ENCODE measurements around the gene STRBP. TPM values are rescaled to one million over a fixed set of nuclear protein-coding genes. Genes with fewer than 3 reads are reported as not detected.
"Not testable (repeated sequence)": the region's sequence is repeated elsewhere in the genome, so short reads cannot be mapped to it uniquely, and the experiment has no call there.

STRBP gene
- total RNA-seq, 2 donors from 2014 or later = 20.1 to 24.5 TPM

DNA sequence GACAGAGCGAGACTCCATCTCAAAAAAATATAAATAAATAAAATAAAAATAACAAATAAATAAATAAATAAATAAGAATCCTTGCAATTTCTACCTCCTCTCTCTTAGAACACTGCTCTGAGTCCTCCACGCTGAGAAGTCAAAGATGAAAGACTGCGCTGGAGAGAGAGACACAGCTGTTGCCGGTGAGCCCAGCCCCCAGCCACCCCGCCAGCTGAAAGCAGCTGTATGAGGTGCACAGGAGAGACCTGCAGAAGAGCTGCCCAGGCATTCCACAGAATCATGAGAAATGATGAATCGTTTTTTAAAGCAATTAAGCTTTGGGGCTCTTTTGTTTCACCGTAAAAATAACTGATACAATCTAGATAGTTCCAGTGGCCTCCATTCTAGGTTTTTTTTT lies 16.3 kb upstream of the STRBP start:
- 61% methylated on average over 7 of the region's 7 CpGs for WGBS
- no peaks in the 10 kb centered on the region for H3K36me3 ChIP-seq
- no peak overlapping the region for H3K27ac ChIP-seq
- intact Hi-C loops (cut with DNase I) = no loop called here
- H3K9me3 ChIP-seq = no peaks in the 10 kb centered on the region
- no peaks in the 10 kb centered on the region for H3K4me1 ChIP-seq (replicated peaks)
- no peak overlapping the region for H3K4me3 ChIP-seq
- no peaks in the 10 kb centered on the region for H3K27me3 ChIP-seq (replicated peaks; ENCODE audit: insufficient read depth)
- DNase-seq (ENCODE audit: low spot score) = no peak
- TF ChIP-seq POLR2AphosphoS5 (IDR thresholded peaks at IDR 0.05) (no peak), POLR2A (IDR thresholded peaks at IDR 0.05) (no peak)
- TF ChIP-seq, protein P1, sequence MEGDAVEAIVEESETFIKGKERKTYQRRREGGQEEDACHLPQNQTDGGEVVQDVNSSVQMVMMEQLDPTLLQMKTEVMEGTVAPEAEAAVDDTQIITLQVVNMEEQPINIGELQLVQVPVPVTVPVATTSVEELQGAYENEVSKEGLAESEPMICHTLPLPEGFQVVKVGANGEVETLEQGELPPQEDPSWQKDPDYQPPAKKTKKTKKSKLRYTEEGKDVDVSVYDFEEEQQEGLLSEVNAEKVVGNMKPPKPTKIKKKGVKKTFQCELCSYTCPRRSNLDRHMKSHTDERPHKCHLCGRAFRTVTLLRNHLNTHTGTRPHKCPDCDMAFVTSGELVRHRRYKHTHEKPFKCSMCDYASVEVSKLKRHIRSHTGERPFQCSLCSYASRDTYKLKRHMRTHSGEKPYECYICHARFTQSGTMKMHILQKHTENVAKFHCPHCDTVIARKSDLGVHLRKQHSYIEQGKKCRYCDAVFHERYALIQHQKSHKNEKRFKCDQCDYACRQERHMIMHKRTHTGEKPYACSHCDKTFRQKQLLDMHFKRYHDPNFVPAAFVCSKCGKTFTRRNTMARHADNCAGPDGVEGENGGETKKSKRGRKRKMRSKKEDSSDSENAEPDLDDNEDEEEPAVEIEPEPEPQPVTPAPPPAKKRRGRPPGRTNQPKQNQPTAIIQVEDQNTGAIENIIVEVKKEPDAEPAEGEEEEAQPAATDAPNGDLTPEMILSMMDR (IDR thresholded peaks at IDR 0.05) = no peak

DNA sequence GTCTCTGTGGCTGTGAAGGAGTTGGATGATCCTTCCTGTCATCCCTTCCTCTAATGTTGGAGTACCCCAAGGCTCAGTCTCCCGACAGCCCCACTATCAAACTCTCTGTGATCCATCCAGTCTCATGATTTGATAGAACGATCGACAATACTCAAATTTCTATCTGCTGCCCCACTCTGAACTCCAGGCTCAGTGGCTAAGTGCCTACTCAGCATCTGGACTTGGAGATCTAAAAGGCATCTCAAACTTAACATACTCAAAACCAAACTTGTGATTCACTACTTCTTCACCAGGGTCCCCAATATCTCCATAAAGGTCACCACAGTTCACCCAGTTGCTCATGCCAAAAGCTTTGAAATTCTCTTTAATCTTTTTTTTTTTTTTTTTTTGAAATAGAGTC lies 15.1 kb upstream of the STRBP start:
- Histone ChIP-seq H3K27ac (no peak overlapping the region), H3K36me3 (no peaks in the 10 kb centered on the region), H3K4me3 (no peak overlapping the region), H3K4me1 (replicated peaks) (no peaks in the 10 kb centered on the region), H3K9me3 (no peaks in the 10 kb centered on the region), H3K27me3 (replicated peaks; ENCODE audit: insufficient read depth) (no peaks in the 10 kb centered on the region)
- no peak for DNase-seq (ENCODE audit: low spot score)
- TF ChIP-seq POLR2A (IDR thresholded peaks at IDR 0.05) (no peak), POLR2AphosphoS5 (IDR thresholded peaks at IDR 0.05) (no peak)
- TF ChIP-seq, protein P1 (IDR thresholded peaks at IDR 0.05) = no peak
- 95% methylated on average over 3 of the region's 3 CpGs for WGBS
- intact Hi-C loops (cut with DNase I) = no loop called here

DNA sequence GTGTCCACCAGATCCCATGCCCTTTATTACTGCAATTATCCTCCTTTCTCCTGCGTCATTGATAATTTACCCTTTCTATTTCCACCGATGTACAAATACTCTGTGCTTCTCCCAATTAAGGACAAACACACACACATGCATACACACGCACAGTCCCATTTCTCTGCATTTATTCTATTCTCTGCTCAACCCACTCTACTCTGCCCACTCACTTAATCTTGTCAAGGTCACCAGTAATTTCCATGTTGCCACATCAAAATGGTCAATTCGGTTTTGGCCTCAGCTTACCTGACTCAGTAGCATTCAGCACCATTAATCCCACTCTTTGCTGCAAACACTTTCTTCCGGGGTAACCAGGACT lies 14.6 kb upstream of the STRBP start:
- WGBS = 88% methylated on average over 5 of the region's 5 CpGs

DNA sequence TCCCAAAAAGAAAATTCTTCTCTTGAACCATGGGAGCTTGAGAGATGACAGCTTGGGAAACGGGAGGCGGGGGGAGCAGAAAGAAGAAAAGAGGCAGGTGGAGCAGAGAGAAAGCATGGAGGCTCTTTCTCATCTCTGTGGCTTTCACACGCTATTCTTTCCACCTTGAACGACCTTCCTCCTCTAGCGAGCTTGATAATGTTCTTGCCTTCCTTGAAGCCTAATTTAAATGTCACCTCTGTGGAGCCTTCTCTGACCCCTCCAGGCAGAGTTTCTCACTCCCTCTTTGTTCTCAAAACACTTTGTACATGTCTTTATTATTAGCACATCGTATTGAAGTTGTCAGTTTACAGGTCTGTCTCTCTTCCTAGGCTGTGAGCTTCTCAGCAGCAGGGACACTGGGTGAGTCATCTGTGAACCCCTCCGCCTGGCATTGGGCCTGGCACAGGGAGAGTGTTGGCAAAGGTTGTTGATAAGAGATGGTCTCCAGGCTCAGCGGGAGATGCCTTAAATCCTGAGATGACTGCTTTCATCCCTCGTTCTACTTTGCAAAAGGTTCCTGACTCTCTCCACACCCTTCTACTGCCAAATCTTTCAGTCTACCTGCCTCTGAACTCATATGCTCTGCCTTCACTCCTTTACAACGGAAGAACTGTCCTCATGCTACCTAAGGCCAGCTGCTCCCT lies 14.1 kb upstream of the STRBP start:
- TF ChIP-seq POLR2A (IDR thresholded peaks at IDR 0.05) (no peak), POLR2AphosphoS5 (IDR thresholded peaks at IDR 0.05) (no peak)
- TF ChIP-seq, protein P1 (IDR thresholded peaks at IDR 0.05) = no peak
- H3K4me1 ChIP-seq (replicated peaks) = no peaks in the 10 kb centered on the region
- WGBS = 36% methylated on average over 10 of the region's 10 CpGs
- no peak overlapping the region for H3K27ac ChIP-seq
- no peaks in the 10 kb centered on the region for H3K36me3 ChIP-seq
- no peaks in the 10 kb centered on the region for H3K27me3 ChIP-seq (replicated peaks; ENCODE audit: insufficient read depth)
- intact Hi-C loops (cut with DNase I) = no loop called here
- DNase-seq (ENCODE audit: low spot score) = no peak
- H3K9me3 ChIP-seq = no peaks in the 10 kb centered on the region
- no peak overlapping the region for H3K4me3 ChIP-seq

More for the DNA sequence above, 14.6 kb upstream of the STRBP start:
- Histone ChIP-seq H3K27me3 (replicated peaks; ENCODE audit: insufficient read depth) (no peaks in the 10 kb centered on the region), H3K27ac (no peak overlapping the region), H3K36me3 (no peaks in the 10 kb centered on the region), H3K9me3 (no peaks in the 10 kb centered on the region), H3K4me3 (no peak overlapping the region), H3K4me1 (replicated peaks) (no peaks in the 10 kb centered on the region)
- intact Hi-C loops (cut with DNase I) = no loop called here
- TF ChIP-seq, protein P1 (IDR thresholded peaks at IDR 0.05) = no peak
- TF ChIP-seq POLR2A (IDR thresholded peaks at IDR 0.05) (no peak), POLR2AphosphoS5 (IDR thresholded peaks at IDR 0.05) (no peak)
- no peak for DNase-seq (ENCODE audit: low spot score)

DNA sequence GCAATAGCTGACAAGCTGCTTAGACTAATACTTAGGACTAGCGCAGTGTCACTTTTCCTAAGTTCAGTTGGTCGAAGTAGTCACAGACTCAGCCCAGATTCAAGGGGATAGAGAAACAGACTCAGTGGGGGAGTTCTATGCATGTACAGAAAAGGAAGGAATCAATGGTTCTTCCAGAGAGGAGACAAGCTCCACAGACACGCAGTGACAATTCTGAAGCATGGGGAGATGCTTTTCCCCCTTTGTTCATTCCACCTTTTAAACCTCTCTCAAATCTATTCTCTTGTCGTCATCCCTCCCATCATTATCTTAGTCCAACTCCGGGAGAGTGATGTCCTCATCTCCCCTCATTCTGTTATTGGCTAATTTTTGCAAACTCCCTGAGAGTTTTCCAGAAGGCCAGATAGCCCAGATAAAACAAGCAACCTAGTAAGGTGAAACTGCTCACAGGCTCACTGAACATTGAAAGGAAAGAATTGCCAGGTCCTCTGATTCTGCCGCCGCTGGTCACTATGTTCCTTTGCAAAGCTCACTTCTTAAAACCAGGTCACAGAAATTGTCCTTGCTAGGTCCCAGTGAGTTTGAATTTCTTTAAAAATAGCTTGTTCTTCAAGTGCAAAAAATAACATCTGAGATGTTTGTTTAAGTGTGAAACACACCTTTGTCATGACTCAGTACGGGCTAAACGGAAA lies 13.4 kb upstream of the STRBP start:
- H3K4me1 ChIP-seq (replicated peaks) = no peaks in the 10 kb centered on the region
- DNase-seq (ENCODE audit: low spot score) = no peak
- intact Hi-C loops (cut with DNase I) = no loop called here

DNA sequence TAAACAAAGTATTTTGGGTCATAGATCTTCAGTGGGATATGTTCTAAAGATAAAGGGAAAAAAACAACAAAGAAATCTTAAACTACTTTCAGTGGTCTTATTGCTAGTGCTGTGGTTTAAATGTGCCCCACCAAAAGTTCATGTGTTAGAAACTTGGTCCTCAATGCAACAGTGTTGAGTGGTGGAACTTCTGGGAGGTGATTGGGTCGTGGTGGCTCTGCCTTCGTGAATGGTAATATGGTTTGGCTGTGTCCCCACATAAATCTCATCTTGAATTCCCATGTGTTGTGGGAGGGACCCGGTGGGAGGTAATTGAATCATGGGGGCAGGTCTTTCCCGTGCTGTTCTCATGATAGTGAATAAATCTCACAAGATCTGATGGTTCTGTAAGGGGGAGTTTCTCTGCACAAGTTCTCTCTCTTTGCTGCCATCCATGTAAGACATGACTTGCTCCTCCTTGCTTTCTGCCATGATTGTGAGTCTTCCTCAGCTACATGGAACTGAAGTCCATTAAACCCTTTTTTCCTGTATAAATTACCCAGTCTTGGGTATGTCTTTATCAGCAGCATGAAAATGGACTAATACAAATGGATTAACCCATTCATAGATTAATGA lies 10.6 kb upstream of the STRBP start:
- intact Hi-C loops (cut with DNase I) = not testable (repeated sequence)

More for the DNA sequence above, 13.4 kb upstream of the STRBP start:
- H3K4me3 ChIP-seq = no peak overlapping the region
- no peaks in the 10 kb centered on the region for H3K27me3 ChIP-seq (replicated peaks; ENCODE audit: insufficient read depth)
- 66% methylated on average over 9 of the region's 9 CpGs for WGBS
- no peaks in the 10 kb centered on the region for H3K9me3 ChIP-seq
- H3K36me3 ChIP-seq = no peaks in the 10 kb centered on the region
- no peak for TF ChIP-seq POLR2A (IDR thresholded peaks at IDR 0.05)
- TF ChIP-seq POLR2AphosphoS5 (IDR thresholded peaks at IDR 0.05) = no peak
- no peak overlapping the region for H3K27ac ChIP-seq

More for the DNA sequence above, 10.6 kb upstream of the STRBP start:
- not testable (repeated sequence) for H3K4me3 ChIP-seq; H3K9me3 ChIP-seq; H3K4me1 ChIP-seq (replicated peaks); H3K27ac ChIP-seq; H3K36me3 ChIP-seq; H3K27me3 ChIP-seq (replicated peaks; ENCODE audit: insufficient read depth); DNase-seq (ENCODE audit: low spot score)
- 90% methylated on average over 4 of the region's 4 CpGs for WGBS

All from prostate gland (tissue), 2 donors.